H9 (cell line): ENCODE data around the gene GAL3ST3. TPM values are rescaled to one million over a fixed set of nuclear protein-coding genes. Genes with fewer than 3 reads are reported as not detected.

ENCODE experiments used
- DNase-seq: peaks from one replicate; pipeline ENCODE4 v3.0.0-alpha.2; 2017
- H2AFZ ChIP-seq: one replicate; pipeline ENCODE4 v1.6.1; 2013; ENCODE audit warnings: mild to moderate bottlenecking, low read length, control low read depth, moderate library complexity
- H2AK5ac ChIP-seq: 2 replicates; pipeline ENCODE4 v1.6.1; 2013; ENCODE audit warnings: low read length, control low read depth, mixed read lengths; ENCODE audit not compliant: insufficient read length
- H2BK120ac ChIP-seq: one replicate; pipeline ENCODE4 v1.6.1; 2013; ENCODE audit warnings: low read depth, mild to moderate bottlenecking, low read length, control low read depth, inconsistent platforms; ENCODE audit not compliant: poor library complexity, severe bottlenecking
- H2BK12ac ChIP-seq: 2 replicates; pipeline ENCODE4 v1.6.1; 2013; ENCODE audit warnings: low read length, control low read depth, mixed read lengths, low read depth; ENCODE audit not compliant: insufficient read length
- H2BK15ac ChIP-seq: 2 replicates; pipeline ENCODE4 v1.6.1; 2013; ENCODE audit warnings: low read depth, low read length, control low read depth
- H2BK20ac ChIP-seq: one replicate; pipeline ENCODE4 v1.6.1; 2013; ENCODE audit warnings: low read depth, mild to moderate bottlenecking, low read length, control low read depth, inconsistent platforms; ENCODE audit not compliant: poor library complexity, severe bottlenecking
- H2BK5ac ChIP-seq: 2 replicates; pipeline ENCODE4 v1.6.1; 2013; ENCODE audit warnings: low read length, control low read depth, mixed read lengths; ENCODE audit not compliant: insufficient read length
- H3K14ac ChIP-seq: 2 replicates; pipeline ENCODE4 v1.6.1; 2013; ENCODE audit warnings: low read length, control low read depth; ENCODE audit not compliant: insufficient read depth
- H3K18ac ChIP-seq: 2 replicates; pipeline ENCODE4 v1.6.1; 2013; ENCODE audit warnings: low read depth, mild to moderate bottlenecking, mixed read lengths, low read length, control low read depth; ENCODE audit not compliant: insufficient read length
- H3K23ac ChIP-seq: 2 replicates; pipeline ENCODE4 v1.6.1; 2013; ENCODE audit warnings: low read length, control low read depth, mixed read lengths, low read depth; ENCODE audit not compliant: insufficient read length
- H3K23me2 ChIP-seq: 2 replicates; pipeline ENCODE4 v1.6.1; 2013; ENCODE audit warnings: low read depth, mild to moderate bottlenecking, mixed read lengths, low read length, control low read depth; ENCODE audit not compliant: insufficient read length, poor library complexity, severe bottlenecking
- H3K27ac ChIP-seq: 2 replicates; pipeline ENCODE4 v1.5.1; 2013; ENCODE audit warnings: low read length, control low read depth, mixed read lengths, low read depth; ENCODE audit not compliant: insufficient read length
- H3K27me3 ChIP-seq: 2 replicates; pipeline ENCODE4 v1.6.1; 2013; ENCODE audit warnings: low read length, control low read depth, inconsistent platforms; ENCODE audit not compliant: insufficient read depth
- H3K4ac ChIP-seq: 2 replicates; pipeline ENCODE4 v1.6.1; 2013; ENCODE audit warnings: low read depth, mild to moderate bottlenecking, control low read depth, inconsistent platforms, low read length, moderate library complexity
- H3K4me1 ChIP-seq: 2 replicates; pipeline ENCODE4 v1.6.1; 2013; ENCODE audit warnings: low read length, control low read depth, inconsistent platforms; ENCODE audit not compliant: insufficient read depth
- H3K4me2 ChIP-seq: 2 replicates; pipeline ENCODE4 v1.6.1; 2013; ENCODE audit warnings: low read length, control low read depth, mixed read lengths; ENCODE audit not compliant: insufficient read length, insufficient read depth
- H3K56ac ChIP-seq: 2 replicates; pipeline ENCODE4 v1.6.1; 2013; ENCODE audit warnings: low read depth, mild to moderate bottlenecking, mixed read lengths, low read length, control low read depth; ENCODE audit not compliant: insufficient read length
- H3K79me1 ChIP-seq: 2 replicates; pipeline ENCODE4 v1.6.1; 2013; ENCODE audit warnings: low read depth, mild to moderate bottlenecking, moderate library complexity, low read length, control low read depth, inconsistent platforms; ENCODE audit not compliant: insufficient read depth, poor library complexity, severe bottlenecking
- H3K79me2 ChIP-seq: 2 replicates; pipeline ENCODE4 v1.6.1; 2013; ENCODE audit warnings: low read length, control low read depth, inconsistent platforms; ENCODE audit not compliant: insufficient read depth
- H3K9ac ChIP-seq: 2 replicates; pipeline ENCODE4 v1.6.1; 2013; ENCODE audit warnings: low read length, control low read depth, mixed read lengths; ENCODE audit not compliant: insufficient read length; ENCODE audit errors: extremely low read depth
- H3K9me3 ChIP-seq: one replicate; pipeline ENCODE4 v1.6.1; 2013; ENCODE audit warnings: low read depth, low read length, inconsistent platforms; ENCODE audit not compliant: control insufficient read depth
- H3T11ph ChIP-seq: one replicate; pipeline ENCODE4 v1.6.1; 2013; ENCODE audit warnings: mild to moderate bottlenecking, low read length, control low read depth, inconsistent platforms
- H4K20me1 ChIP-seq: one replicate; pipeline ENCODE4 v1.6.1; 2013; ENCODE audit not compliant: control insufficient read depth, insufficient read length, insufficient read depth
- H4K5ac ChIP-seq: 2 replicates; pipeline ENCODE4 v1.6.1; 2013; ENCODE audit warnings: low read depth, mild to moderate bottlenecking, mixed read lengths, low read length, control low read depth; ENCODE audit not compliant: insufficient read length
- H4K8ac ChIP-seq: replicated peaks from 2 replicates; pipeline ENCODE4 v1.6.1; 2013; ENCODE audit warnings: low read length, control low read depth, mixed read lengths, low read depth; ENCODE audit not compliant: insufficient read length
- H4K91ac ChIP-seq: 2 replicates; pipeline ENCODE4 v1.6.1; 2013; ENCODE audit warnings: low read depth, mild to moderate bottlenecking, moderate library complexity, mixed read lengths, low read length, control low read depth; ENCODE audit not compliant: insufficient read length
- H3K27ac Mint-ChIP-seq, 3 experiments: 2 replicates in 2 of 3; 3 replicates in 1 of 3; pipeline ENCODE4 v1.8.0; 2020 to 2021; ENCODE audit warnings: mixed read lengths in 3 of 3, mild to moderate bottlenecking in 1 of 3, moderate library complexity in 1 of 3
- H3K27me3 Mint-ChIP-seq: 2 replicates; pipeline ENCODE4 v1.8.0; 2021; ENCODE audit warnings: low read depth, mild to moderate bottlenecking, moderate library complexity, mixed read lengths
- H3K36me3 Mint-ChIP-seq, 3 experiments: 2 replicates in 2 of 3; 3 replicates in 1 of 3; pipeline ENCODE4 v1.8.0; 2020 to 2021; ENCODE audit warnings: low read depth in 3 of 3, mixed read lengths in 3 of 3; ENCODE audit not compliant: insufficient read depth in 1 of 3
- H3K4me1 Mint-ChIP-seq, 2 experiments: 2 replicates each; pipeline ENCODE4 v1.8.0; 2020; ENCODE audit warnings: mixed read lengths in 2 of 2
- H3K4me3 Mint-ChIP-seq, 2 experiments: 2 replicates in 1 of 2; 3 replicates in 1 of 2; pipeline ENCODE4 v1.8.0; 2020 to 2021; ENCODE audit warnings: mild to moderate bottlenecking in 2 of 2, mixed read lengths in 2 of 2, moderate library complexity in 1 of 2
- H3K9me3 Mint-ChIP-seq, 2 experiments: 2 replicates in 1 of 2; 3 replicates in 1 of 2; pipeline ENCODE4 v1.8.0; 2020; ENCODE audit warnings: mild to moderate bottlenecking in 2 of 2, mixed read lengths in 2 of 2, moderate library complexity in 1 of 2
- CTCF ChIP-seq: fragments of 200-600 bp; sonication (generic); conservative IDR thresholded peaks from 3 replicates; pipeline ENCODE4 v1.8.0; 2021; ENCODE audit warnings: antibody characterized with exemption, mild to moderate bottlenecking
- WGBS: extraction: QIAGEN DNeasy Blood & Tissue Kit; methylation state at CpG from one replicate; pipeline ENCODE4 v1.1.7; 2013; ENCODE audit warnings: missing lambda C conversion rate, low lambda C conversion rate, mixed read lengths; ENCODE audit not compliant: insufficient read length; ENCODE audit errors: extremely low coverage; 5-methylcytosine and 5-hydroxymethylcytosine counted together
- total RNA-seq: library from RNA; stranded (reverse); gene quantifications from 2 replicates; pipeline ENCODE4 v1.2.1, GENCODE V29; 2021

Gene GAL3ST3
- total RNA-seq, 1 experiment from 2014 or later, result 17.2 TPM

GRCh38 chr11:66071381-66071801, 22.4 kb upstream of the GAL3ST3 start:
- Histone ChIP-seq H3K56ac (no peak overlapping the region), H3K18ac (no peak overlapping the region), H3K9ac (no peak overlapping the region), H4K5ac (no peak overlapping the region), H2AK5ac (no peak overlapping the region), H3K4ac (no peak overlapping the region), H3K9me3 (no peaks in the 10 kb centered on the region), H3K23ac (no peak overlapping the region), H2BK5ac (no peak overlapping the region), H3K79me1 (no peaks in the 10 kb centered on the region), H3K4me1 (no peaks in the 10 kb centered on the region), H4K91ac (no peak overlapping the region), H3K23me2 (peaks cover 4% of the 10 kb centered on the region), H2BK15ac (no peak overlapping the region), H2BK120ac (no peak overlapping the region), H3K4me2 (peak overlapping the region; percentile 45), H2AFZ (no peak overlapping the region), H3K27me3 (no peaks in the 10 kb centered on the region), H3K27ac (no peak overlapping the region), H4K20me1 (no peaks in the 10 kb centered on the region), H2BK20ac (no peak overlapping the region), H4K8ac (no peak overlapping the region), H2BK12ac (no peak overlapping the region), H3T11ph (no peak overlapping the region), H3K14ac (no peak overlapping the region), H3K79me2 (peaks cover 2% of the 10 kb centered on the region; the same call in 1 of the 2 replicates)
- Mint-ChIP-seq H3K36me3 (peaks cover 24 to 51% (median 36%) of the 10 kb centered on the region in 3 experiments), H3K4me3 (peak overlapping the region; percentile 83 to 91), H3K27ac (peak overlapping the region in 1 of 3 experiments; percentile 22; a peak in 1 of 7 replicates), H3K9me3 (no peaks in the 10 kb centered on the region; a peak in 1 of 5 replicates), H3K4me1 (peaks cover 21 to 32% of the 10 kb centered on the region in 2 experiments), H3K27me3 (no peaks in the 10 kb centered on the region)
- TF ChIP-seq CTCF, result no peak
- no peak for DNase-seq
- no CpG with 5 or more reads among the region's 2 CpGs for WGBS
